K562 treated with DMSO at 1 percent for 12 hours (cell line): Measurements from ENCODE around the gene ATG4D. TPM values are rescaled to one million over a fixed set of nuclear protein-coding genes. Genes with fewer than 3 reads are reported as not detected.

ENCODE experiments used
- total RNA-seq: library from RNA; unstranded; fragments of 300-600 nt; gene quantifications from 2 replicates; pipeline ENCODE4 v1.2.3, GENCODE V29; 2022; ENCODE audit not compliant: insufficient read depth

Gene ATG4D
- 56.4 and 82.6 TPM in 2 replicates for total RNA-seq

DNA sequence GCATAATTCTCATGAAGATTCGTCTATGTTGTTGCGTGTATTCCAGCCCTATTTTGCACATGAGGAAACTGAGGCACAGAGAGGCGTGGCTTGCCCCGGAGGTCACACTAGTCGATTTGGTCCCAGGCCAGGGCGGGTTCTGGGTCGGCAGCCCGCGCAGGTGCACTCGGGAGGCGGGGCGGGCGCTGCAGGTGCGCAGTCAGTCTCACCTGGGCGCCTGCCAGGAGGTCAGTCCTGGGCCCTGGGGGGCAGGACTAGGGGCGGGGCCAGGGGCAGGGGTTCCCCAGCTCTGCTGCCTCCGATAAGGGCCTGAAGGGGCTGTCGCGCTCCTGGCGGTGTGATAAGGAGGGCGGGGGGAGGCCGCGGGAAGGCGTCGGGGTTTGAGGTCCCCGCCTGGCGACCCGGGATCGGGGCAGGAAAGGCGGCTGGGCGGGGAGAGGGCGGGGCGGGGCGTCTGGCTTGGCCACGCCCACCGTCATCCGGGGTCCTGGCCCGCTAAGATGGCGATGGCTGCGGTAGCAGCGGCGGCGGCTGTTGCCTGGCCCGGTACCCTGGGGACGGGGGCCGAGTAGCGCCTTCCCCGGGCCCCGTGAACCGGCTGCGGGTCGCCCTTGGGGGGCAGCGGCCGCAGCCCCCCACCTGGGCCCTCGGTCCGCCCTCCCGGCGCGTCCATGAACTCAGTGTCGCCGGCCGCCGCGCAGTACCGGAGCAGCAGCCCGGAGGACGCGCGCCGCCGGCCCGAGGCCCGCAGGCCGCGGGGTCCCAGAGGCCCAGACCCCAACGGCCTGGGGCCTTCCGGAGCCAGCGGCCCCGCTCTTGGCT, at the start of gene ATG4D:
TSS of gene ATG4D (plus strand) at position 485 of the 822 bp plus-strand sequence. CDS start at position 672, 187 bp downstream.

DNA sequence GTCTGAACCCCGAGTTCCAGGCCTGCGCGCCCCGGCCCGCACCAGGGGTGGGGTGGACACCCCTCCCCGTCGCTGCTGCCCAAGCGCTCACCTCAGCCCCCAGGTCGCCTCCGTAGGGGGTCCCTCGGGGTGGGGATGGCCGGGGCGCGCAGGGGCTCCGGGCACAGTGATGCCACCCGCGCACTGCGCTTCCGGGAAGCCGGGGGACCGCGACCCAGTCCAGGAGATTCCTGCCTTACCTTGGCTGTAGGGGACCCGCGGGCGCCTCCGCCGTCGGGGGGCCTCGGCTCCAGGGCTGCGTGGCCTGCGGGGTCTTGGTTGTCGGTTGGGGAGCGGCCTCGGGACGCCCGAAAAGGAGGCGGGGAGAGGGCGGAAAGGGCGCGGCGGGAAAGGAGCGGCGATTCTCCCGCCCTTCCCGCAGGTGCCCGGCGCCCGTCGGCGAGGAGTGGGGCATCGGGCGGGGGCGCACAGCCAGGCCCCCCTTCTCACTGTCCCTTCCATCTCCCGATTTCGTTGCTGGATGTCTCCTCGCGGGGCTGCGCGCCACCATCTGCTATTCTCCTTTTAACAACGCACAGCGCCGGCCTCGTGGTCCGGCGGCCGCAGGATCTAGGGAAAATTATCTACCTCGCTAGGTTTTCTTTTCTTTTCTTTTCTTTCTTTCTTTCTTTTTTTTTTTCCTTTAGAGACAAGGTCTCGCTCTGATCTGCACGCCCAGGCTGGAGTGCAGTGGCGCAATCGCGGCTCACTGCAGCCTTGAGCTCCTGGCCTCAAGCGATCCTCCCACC, 40.5 kb upstream of the ATG4D start, which contains the start of gene KEAP1:
TSS of gene KEAP1 (minus strand) at position 355 of the 788 bp plus-strand sequence. CDS start 3,323 bp downstream, outside the sequence.

DNA sequence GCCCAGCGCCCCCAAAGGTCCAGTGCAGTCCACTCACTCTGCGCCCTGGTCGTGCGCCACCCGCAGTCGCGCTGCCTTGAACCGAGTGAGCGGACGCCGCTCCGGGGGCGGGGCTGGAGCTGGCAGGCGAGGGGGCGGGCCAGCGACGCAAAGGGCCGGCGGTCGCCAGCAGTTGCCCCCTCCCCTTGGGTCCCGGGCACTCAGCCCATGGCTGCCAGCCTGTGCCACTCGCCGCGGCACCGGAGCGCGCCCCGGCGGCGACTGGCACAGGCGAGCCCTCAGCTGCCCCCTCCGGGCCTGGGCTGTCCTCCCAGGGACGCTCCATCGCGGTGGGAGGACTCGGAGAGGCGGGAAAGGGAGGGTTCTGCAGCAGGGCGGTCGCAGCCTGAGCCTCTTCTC, 26.3 kb upstream of the ATG4D start, which contains the start of gene S1PR5:
TSS of gene S1PR5 (minus strand) at position 87 of the 399 bp plus-strand sequence. CDS start 2,436 bp downstream, outside the sequence.

DNA sequence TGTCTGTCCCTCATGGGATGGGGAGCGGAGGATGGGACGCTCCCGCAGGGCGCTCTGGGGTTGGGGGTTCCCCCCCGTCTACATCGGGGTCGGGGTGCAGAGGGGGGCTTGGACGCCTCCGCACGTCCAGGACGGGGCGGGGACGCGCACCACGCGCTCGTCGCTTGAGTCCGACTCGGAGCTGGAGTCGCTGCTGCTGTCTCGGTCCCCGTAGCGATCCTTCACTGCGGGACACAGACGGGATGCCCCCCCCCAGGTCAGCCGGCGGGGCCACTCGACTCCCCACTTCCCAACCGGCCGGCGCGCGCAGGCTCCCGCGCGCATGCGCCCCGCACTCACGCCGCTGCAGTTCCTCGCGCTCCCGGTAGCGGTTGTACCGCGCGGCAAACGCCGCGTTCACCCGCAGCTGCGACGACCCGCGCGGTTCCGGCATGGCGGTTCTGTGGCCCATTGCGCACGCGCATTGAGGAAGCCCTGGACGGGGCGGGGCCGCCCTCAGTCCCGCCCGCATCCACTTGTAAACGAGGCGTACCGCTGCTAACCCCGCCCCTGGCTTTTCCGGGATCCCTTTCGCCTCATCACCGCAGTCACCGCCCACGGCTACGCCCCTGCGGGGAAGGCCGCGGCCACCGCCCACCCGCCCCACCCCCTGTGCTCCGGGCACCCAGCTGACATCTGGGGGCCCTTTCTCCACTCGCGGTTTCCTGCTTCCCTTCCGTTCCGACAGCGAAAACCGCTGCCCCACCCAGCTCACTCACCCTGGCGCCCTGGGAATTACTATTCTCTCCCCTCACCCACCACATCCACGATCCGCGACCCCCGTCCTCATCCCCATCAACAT, 22.1 kb downstream of the ATG4D start, which contains the start of gene KRI1:
TSS of gene KRI1 (minus strand) at position 444 of the 841 bp plus-strand sequence. CDS start at position 433, 11 bp downstream.

DNA sequence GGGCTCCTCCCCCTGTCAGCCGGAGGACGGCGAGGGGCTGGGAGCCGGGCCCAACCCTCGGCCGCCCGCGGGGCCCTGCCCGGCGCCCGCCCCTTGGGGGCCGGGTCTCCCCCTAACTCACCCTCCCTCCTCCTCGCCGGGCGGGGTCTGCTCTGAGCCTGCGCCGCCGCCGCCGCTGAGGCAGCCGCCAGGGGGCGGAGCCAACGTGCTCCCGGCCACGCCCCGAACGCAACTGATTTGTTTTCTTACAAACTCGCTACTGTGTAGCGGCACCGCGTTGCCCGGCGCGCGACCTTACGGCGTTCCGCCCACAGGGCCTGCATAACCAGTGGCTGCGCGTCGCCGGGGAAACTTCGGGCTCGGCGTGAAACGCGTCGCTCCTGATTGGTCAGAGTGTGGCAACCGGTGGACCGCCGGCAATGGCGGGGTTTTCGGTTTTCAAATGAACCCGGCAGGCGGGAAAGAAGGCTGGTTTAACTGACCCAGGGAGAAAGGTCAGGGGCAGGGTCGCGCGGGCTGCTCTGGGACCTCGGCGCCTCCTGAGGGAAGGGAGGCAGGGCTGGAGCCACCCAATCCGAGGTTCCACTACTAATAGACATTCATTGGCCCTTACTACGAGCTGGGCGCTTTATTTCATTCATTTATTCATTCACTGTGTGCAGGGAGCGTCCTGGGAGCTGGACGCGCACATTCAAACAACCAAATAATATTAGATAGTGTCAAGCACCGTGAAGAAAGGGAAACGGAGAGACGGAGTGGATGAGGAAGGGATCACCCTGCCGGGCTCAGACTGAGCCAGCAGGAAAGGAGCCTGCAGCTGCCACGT, 25.3 kb downstream of the ATG4D start, which contains the start of gene CDKN2D:
TSS of gene CDKN2D (minus strand) at position 154 of the 826 bp plus-strand sequence. CDS start 326 bp downstream, outside the sequence.

DNA sequence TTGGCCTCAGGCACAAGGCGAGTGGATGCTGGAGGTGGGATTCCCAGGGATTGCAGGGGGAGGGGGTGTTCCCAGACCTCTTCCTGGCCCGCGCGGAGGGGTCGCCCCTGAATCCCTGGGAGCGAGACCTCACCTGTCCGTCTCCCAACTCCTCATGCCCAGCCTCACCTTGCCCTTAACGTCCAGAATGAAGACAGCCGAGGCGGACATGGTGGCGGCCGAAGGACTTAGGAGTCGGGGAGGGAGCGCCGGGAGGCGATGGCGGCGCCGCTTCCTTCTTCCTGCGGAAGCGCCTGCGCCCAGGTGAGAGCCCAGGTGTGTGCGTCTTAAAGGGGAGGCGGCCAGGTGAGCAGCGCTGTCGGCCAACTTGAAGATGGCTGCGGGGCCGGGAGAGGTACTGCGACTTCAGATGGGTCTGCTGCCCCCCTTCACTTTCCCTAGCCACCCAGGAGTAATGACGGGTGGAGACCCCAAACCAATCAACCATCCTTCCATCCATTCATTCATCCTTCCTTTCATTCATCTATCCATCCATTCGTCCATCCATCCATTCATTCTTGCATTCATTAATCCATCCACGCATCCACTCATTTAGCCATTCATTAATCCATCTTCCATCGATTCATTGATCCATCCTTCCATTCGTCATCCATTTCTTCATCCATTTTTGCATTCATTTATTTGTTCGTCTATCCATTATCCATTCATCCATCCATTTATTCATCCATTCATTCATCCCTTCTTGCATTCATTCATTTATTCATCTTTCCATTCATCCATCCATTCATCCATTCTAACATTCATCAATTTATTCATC, 43.5 kb downstream of the ATG4D start, which contains the start of gene AP1M2:
TSS of gene AP1M2 (minus strand) at position 291 of the 817 bp plus-strand sequence. CDS start at position 210, 81 bp downstream.

Other genes starting within 250 kb of the ATG4D start
- gene ZGLP1, start 234.1 kb upstream of the ATG4D start, total RNA-seq, result 6.0 and 8.0 TPM in 2 replicates
- gene FDX2, start 227.9 kb upstream of the ATG4D start, total RNA-seq, result 27.1 and 43.9 TPM in 2 replicates
- 32.1 and 76.4 TPM in 2 replicates for gene RAVER1, start 210.4 kb upstream of the ATG4D start, total RNA-seq
- gene ICAM3, start 204.3 kb upstream of the ATG4D start, total RNA-seq, result 7.0 and 10.9 TPM in 2 replicates
- gene TYK2, start 163.3 kb upstream of the ATG4D start, total RNA-seq, result 115 and 173 TPM in 2 replicates
- gene CDC37, start 140.4 kb upstream of the ATG4D start, total RNA-seq, result 197 and 242 TPM in 2 replicates
- 7.6 and 19.3 TPM in 2 replicates for gene PDE4A, start 123.4 kb upstream of the ATG4D start, total RNA-seq
- 55.0 and 67.1 TPM in 2 replicates for gene KEAP1, start 40.5 kb upstream of the ATG4D start, total RNA-seq
- not detected in 2 replicates for gene S1PR5, start 26.5 kb upstream of the ATG4D start, total RNA-seq
- 26.6 and 38.1 TPM in 2 replicates for gene KRI1, start 22.1 kb downstream of the ATG4D start, total RNA-seq
- 35.4 and 42.7 TPM in 2 replicates for gene CDKN2D, start 25.1 kb downstream of the ATG4D start, total RNA-seq
- gene AP1M2, start 43.4 kb downstream of the ATG4D start, total RNA-seq, result not detected in 2 replicates
- gene SLC44A2, start 81.6 kb downstream of the ATG4D start, total RNA-seq, result 25.9 and 39.9 TPM in 2 replicates
- 107 and 235 TPM in 2 replicates for gene ILF3, start 110.4 kb downstream of the ATG4D start, total RNA-seq
- 11.5 and 18.7 TPM in 2 replicates for gene QTRT1, start 157.5 kb downstream of the ATG4D start, total RNA-seq
- gene DNM2, start 174.2 kb downstream of the ATG4D start, total RNA-seq, result 138 and 240 TPM in 2 replicates